ENCODE results near the gene EGFR.

DNA sequence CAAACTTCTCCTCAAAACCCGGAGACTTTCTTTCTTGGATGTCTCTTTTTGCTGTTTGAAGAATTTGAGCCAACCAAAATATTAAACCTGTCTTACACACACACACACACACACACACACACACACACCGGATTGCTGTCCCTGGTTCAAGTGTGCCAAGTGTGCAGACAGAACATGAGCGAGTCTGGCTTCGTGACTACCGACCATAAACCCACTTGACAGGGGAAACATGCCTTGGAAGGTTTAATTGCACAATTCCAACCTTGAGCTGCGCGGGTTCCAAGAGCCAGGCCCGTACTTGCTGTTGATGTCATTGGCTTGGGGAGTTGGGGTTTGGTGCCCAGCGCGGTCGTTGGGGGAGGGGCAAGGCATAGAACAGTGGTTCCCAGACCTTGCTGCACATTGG, 1.7 kb downstream of the EGFR start:
- TF ChIP-seq, protein P1, sequence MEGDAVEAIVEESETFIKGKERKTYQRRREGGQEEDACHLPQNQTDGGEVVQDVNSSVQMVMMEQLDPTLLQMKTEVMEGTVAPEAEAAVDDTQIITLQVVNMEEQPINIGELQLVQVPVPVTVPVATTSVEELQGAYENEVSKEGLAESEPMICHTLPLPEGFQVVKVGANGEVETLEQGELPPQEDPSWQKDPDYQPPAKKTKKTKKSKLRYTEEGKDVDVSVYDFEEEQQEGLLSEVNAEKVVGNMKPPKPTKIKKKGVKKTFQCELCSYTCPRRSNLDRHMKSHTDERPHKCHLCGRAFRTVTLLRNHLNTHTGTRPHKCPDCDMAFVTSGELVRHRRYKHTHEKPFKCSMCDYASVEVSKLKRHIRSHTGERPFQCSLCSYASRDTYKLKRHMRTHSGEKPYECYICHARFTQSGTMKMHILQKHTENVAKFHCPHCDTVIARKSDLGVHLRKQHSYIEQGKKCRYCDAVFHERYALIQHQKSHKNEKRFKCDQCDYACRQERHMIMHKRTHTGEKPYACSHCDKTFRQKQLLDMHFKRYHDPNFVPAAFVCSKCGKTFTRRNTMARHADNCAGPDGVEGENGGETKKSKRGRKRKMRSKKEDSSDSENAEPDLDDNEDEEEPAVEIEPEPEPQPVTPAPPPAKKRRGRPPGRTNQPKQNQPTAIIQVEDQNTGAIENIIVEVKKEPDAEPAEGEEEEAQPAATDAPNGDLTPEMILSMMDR (IDR thresholded peaks at IDR 0.05) = no peak
- TF ChIP-seq POLR2A (IDR thresholded peaks at IDR 0.05) = no peak
